Caco-2 (cell line): ENCODE measurements around the gene CALM1. TPM values are rescaled to one million over a fixed set of nuclear protein-coding genes. Genes with fewer than 3 reads are reported as not detected.

Experiments used
- BruUV-seq: library from RNA; stranded (reverse); fragments of 400-500 nt; replicated peaks from 2 replicates; lab custom pipeline; 2021; lab: Mats Ljungman, UMichigan
- CTCF ChIA-PET: fragments of 300-600 bp; sonication (Branson Sonifier 250); formaldehyde crosslinking; loops from one replicate; lab custom pipeline; 2022; ENCODE audit warnings: antibody characterized with exemption; lab: Charles Lee
- POLR2A ChIA-PET: fragments of 300-600 bp; sonication (Branson Sonifier 250); formaldehyde crosslinking; loops from one replicate; lab custom pipeline; 2022; ENCODE audit warnings: antibody characterized with exemption; lab: Charles Lee
- DNase-seq, 2 experiments: peaks; one replicate each; pipeline versions ENCODE4 v3.0.0 to v3.0.0-alpha.2; 2020 to 2022
- H3K27me3 ChIP-seq: replicated peaks from 2 replicates; pipeline ENCODE4 v1.6.0; 2011; ENCODE audit warnings: low read length; ENCODE audit not compliant: control insufficient read depth, insufficient read depth
- H3K36me3 ChIP-seq: 2 replicates; pipeline ENCODE4 v1.5.1; 2011; ENCODE audit warnings: low read length; ENCODE audit not compliant: control insufficient read depth, insufficient read depth
- H3K4me1 ChIP-seq: fragments of 250-450 bp; sonication (Bioruptor Pico); 2 replicates; pipeline ENCODE4 v1.5.1; 2020; ENCODE audit warnings: mild to moderate bottlenecking
- H3K4me3 ChIP-seq: 2 replicates; pipeline ENCODE4 v1.5.1; 2011; ENCODE audit warnings: low read depth, mild to moderate bottlenecking, control low read depth, low read length
- H3K9me3 ChIP-seq: fragments of 250-450 bp; sonication (Bioruptor Pico); 2 replicates; pipeline ENCODE4 v1.5.1; 2020; ENCODE audit warnings: mild to moderate bottlenecking, moderate library complexity
- H3K27ac Mint-ChIP-seq: one replicate; pipeline ENCODE4 v1.8.0; 2022; ENCODE audit warnings: mixed read lengths; ENCODE audit not compliant: unreplicated experiment
- H3K27me3 Mint-ChIP-seq: one replicate; pipeline ENCODE4 v1.8.0; 2022; ENCODE audit warnings: mixed read lengths; ENCODE audit not compliant: insufficient read depth, unreplicated experiment
- H3K36me3 Mint-ChIP-seq: one replicate; pipeline ENCODE4 v1.8.0; 2022; ENCODE audit warnings: mild to moderate bottlenecking, mixed read lengths; ENCODE audit not compliant: insufficient read depth, unreplicated experiment
- H3K4me1 Mint-ChIP-seq: one replicate; pipeline ENCODE4 v1.8.0; 2022; ENCODE audit warnings: low read depth, mixed read lengths; ENCODE audit not compliant: unreplicated experiment
- H3K4me3 Mint-ChIP-seq: one replicate; pipeline ENCODE4 v1.8.0; 2022; ENCODE audit warnings: mild to moderate bottlenecking, moderate library complexity, mixed read lengths; ENCODE audit not compliant: unreplicated experiment
- H3K9me3 Mint-ChIP-seq: one replicate; pipeline ENCODE4 v1.8.0; 2022; ENCODE audit warnings: mixed read lengths; ENCODE audit not compliant: unreplicated experiment
- intact Hi-C: fragments of 100-400 bp; cut with micrococcal nuclease; formaldehyde crosslinking; loops from one replicate; pipeline ENCODE4 v1.10.0; 2022; ENCODE audit not compliant: unreplicated experiment
- total RNA-seq: library from RNA; stranded (reverse); gene quantifications from 2 replicates; pipeline ENCODE4 v1.2.3, GENCODE V29; 2022
- TF ChIP-seq, protein P1 (sequence below), 2 experiments: fragments of 200-600 bp in 1 of 2; IDR thresholded peaks; 1 replicate in 1 of 2; 2 replicates in 1 of 2; pipeline versions ENCODE4 v1.5.1 to v1.8.0; 2011 to 2022; ENCODE audit warnings: antibody characterized with exemption in 1 of 2, control low read depth in 1 of 2, inconsistent platforms in 1 of 2, low read depth in 1 of 2, low read length in 1 of 2, mild to moderate bottlenecking in 1 of 2, moderate library complexity in 1 of 2; ENCODE audit not compliant: insufficient read depth in 1 of 2, severe bottlenecking in 1 of 2, unreplicated experiment in 1 of 2

The CALM1 gene
- total RNA-seq, 1 experiment from 2014 or later: 437 TPM

DNA sequence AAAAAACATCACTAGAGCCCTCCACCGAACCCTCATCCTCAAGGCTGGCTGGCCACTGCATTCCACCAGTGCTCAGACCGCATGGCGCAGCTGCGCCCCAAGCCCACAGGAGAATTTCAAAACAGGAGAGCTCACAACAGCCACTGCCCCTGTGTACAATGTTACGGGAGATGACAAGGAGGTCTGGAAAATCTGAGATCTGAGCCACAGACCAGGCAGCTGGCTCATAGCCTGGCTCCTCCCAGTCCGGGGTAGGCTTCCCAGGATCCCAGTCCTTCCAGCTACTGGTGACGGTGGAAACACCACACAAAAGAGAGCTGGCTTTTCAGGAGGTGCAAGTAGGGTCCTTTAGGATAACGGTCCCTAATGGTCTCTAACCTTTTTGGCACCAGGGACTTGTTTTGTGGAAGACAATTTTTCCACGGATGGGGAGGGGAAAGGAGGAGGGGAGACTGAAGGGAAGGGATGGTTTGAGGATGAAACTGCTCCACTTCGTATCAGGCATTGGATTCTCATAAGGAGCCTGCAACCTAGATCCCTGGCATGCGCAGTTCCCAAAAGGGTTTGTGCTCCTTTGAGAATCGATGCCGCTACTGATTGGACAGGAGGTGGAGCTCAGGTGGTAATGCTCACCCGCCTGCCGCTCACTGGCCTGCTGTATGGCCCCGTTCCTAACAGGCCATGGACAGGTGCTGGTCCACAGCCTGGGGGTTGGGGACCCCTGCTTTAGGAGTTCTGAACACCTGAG is 42.1 kb upstream of the CALM1 start:
- Mint-ChIP-seq H3K27me3 (no peaks in the 10 kb centered on the region), H3K4me1 (no peaks in the 10 kb centered on the region), H3K27ac (no peak overlapping the region), H3K36me3 (no peaks in the 10 kb centered on the region), H3K4me3 (no peak overlapping the region), H3K9me3 (no peaks in the 10 kb centered on the region)
- TF ChIP-seq, protein P1, sequence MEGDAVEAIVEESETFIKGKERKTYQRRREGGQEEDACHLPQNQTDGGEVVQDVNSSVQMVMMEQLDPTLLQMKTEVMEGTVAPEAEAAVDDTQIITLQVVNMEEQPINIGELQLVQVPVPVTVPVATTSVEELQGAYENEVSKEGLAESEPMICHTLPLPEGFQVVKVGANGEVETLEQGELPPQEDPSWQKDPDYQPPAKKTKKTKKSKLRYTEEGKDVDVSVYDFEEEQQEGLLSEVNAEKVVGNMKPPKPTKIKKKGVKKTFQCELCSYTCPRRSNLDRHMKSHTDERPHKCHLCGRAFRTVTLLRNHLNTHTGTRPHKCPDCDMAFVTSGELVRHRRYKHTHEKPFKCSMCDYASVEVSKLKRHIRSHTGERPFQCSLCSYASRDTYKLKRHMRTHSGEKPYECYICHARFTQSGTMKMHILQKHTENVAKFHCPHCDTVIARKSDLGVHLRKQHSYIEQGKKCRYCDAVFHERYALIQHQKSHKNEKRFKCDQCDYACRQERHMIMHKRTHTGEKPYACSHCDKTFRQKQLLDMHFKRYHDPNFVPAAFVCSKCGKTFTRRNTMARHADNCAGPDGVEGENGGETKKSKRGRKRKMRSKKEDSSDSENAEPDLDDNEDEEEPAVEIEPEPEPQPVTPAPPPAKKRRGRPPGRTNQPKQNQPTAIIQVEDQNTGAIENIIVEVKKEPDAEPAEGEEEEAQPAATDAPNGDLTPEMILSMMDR (IDR thresholded peaks at IDR 0.05; ENCODE audit: insufficient read depth in 1 of 2, low read depth in 1 of 2, low read length in 1 of 2, severe bottlenecking in 1 of 2, unreplicated experiment in 1 of 2): no peak
- BruUV-seq: no TSS peak
- peaks cover 9% of the 10 kb centered on the region for H3K4me1 ChIP-seq
- POLR2A ChIA-PET: no interaction called here
- CTCF ChIA-PET: no interaction called here
- no peak overlapping the region for H3K4me3 ChIP-seq
- H3K27me3 ChIP-seq: no peaks in the 10 kb centered on the region
- intact Hi-C loops: no loop called here
- no peak for DNase-seq
- H3K36me3 ChIP-seq: no peaks in the 10 kb centered on the region
- H3K9me3 ChIP-seq: no peaks in the 10 kb centered on the region

- ChIA-PET CTCF (interaction anchor here (0.5 kb wide), 1 partner anchor 19 kb away, joined by 3 read pairs; no protein-coding TSS in a partner anchor), POLR2A (no interaction called here)
- Histone ChIP-seq H3K9me3 (no peaks in the 10 kb centered on the region), H3K4me3 (no peak overlapping the region), H3K4me1 (peaks cover 9% of the 10 kb centered on the region), H3K27me3 (no peaks in the 10 kb centered on the region), H3K36me3 (no peaks in the 10 kb centered on the region)
- TF ChIP-seq, protein P1 (IDR thresholded peaks at IDR 0.05; ENCODE audit: insufficient read depth in 1 of 2, low read depth in 1 of 2, low read length in 1 of 2, severe bottlenecking in 1 of 2, unreplicated experiment in 1 of 2): no peak
- no peak overlapping the region for H3K27ac Mint-ChIP-seq
- DNase-seq: no peak
- H3K4me3 Mint-ChIP-seq: no peak overlapping the region
- BruUV-seq: no TSS peak
- no peaks in the 10 kb centered on the region for H3K9me3 Mint-ChIP-seq
- H3K36me3 Mint-ChIP-seq: no peaks in the 10 kb centered on the region
- no peaks in the 10 kb centered on the region for H3K27me3 Mint-ChIP-seq
- intact Hi-C loops: no loop called here
- no peaks in the 10 kb centered on the region for H3K4me1 Mint-ChIP-seq
These were observed 41.0 kb upstream of the CALM1 start for GRCh38 chr14:90355540-90356518.

DNA sequence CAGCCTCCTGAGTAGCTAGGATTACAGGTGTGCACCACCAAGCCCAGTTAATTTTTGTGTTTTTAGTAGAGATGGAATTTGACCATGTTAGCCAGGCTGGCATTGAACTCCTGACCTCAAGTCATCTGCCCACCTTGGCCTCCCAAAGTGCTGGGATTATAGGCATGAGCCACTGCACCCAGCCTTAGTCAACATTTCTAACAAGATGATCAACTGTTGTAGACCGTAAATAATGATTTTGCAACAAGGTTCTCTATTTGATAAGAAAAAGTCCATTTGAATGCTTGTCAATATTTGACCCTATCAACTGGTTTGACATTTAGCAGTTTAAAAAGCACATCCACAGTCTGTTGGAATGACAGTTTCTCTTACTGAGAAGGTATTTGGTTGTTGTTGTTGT is 39.9 kb upstream of the CALM1 start:
- Mint-ChIP-seq H3K4me1 (no peaks in the 10 kb centered on the region), H3K27me3 (no peaks in the 10 kb centered on the region), H3K36me3 (no peaks in the 10 kb centered on the region), H3K4me3 (no peak overlapping the region), H3K9me3 (peaks cover 3% of the 10 kb centered on the region), H3K27ac (no peak overlapping the region)
- ChIA-PET POLR2A (no interaction called here), CTCF (no interaction called here)
- Histone ChIP-seq H3K4me1 (peaks cover 9% of the 10 kb centered on the region), H3K4me3 (no peak overlapping the region), H3K9me3 (no peaks in the 10 kb centered on the region), H3K36me3 (no peaks in the 10 kb centered on the region), H3K27me3 (no peaks in the 10 kb centered on the region)
- no peak for DNase-seq
- TF ChIP-seq, protein P1 (IDR thresholded peaks at IDR 0.05; ENCODE audit: insufficient read depth in 1 of 2, low read depth in 1 of 2, low read length in 1 of 2, severe bottlenecking in 1 of 2, unreplicated experiment in 1 of 2): no peak
- no TSS peak for BruUV-seq
- intact Hi-C loops: no loop called here
